T-helper 1 cell (primary cell): ENCODE data around the gene CFAP45.

Experiments used
- DNase-seq, 5 donors: peaks; one replicate each; pipeline ENCODE4 v3.0.0-alpha.2; 2012 to 2020

Gene CFAP45

DNA sequence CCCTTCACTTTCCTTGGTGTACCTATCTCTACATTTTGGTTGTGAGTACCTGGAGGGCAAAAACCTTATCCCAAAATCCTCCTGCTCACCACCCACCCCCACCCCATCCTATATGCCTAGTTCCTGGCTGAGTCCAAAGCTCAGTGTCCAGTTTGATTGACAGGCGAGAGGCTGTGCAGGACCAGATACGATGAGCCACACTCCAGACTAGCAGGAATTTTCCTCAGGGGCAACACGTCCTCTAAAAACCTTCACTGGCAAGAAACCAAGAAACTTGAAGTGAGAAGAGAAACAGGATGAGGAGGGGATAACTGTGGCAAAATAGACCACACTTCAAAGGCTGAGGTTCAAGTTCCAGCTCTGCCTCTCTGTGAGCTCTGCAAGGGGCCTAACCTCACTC, 74.4 kb downstream of the CFAP45 start:
- DNase-seq, result no peak

DNA sequence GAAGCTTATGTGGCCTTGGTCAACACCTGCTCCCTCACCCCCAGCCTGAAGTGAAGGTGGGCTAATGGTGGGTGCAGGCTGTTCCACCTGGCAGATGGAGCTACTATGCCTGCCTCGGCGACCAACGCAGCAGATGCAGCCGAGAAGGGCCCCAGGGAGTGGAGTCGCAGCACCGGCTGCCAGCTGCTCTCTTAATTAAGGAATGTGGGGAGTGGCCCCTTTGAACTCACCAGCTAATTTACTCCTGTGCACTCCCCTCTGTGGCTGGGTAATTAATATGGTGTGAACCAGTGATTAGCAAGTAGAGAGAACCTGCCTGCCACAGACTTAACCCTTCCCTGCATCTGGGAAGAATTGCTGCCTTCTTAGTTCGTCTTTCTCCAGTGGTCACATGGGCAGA, 76.6 kb downstream of the CFAP45 start:
- no peak for DNase-seq
